Stimulated activated CD4-positive, alpha-beta T cell treated with anti-CD3 and anti-CD28 coated beads, Interleukin-1b, Interleukin-23, amount 100 ng/mL, for 4 hours (primary cell): ENCODE data around the gene IFITM10.

Experiments
- DNase-seq, 2 donors: peaks; one replicate each; pipeline ENCODE4 v3.0.0-alpha.2; 2020; ENCODE audit warnings: low read depth in 2 of 2

IFITM10 gene

DNA sequence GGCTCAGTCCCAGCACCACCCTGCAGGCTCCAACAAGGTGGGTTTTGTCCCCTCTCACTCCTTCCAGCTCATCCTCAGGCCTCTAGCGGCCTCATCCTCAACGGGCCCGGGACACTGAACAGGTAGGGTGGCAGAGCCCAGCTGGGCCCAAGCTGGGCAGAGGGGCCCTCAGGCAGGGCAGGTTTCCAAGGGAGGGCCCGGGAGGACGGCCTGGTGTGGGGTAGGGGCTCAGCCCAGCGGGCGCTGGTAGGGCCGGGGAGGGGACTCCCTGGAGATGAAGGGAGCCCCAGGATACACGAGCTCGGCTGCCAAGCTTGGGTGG lies 2.5 kb upstream of the IFITM10 start:
- DNase-seq = no peak

DNA sequence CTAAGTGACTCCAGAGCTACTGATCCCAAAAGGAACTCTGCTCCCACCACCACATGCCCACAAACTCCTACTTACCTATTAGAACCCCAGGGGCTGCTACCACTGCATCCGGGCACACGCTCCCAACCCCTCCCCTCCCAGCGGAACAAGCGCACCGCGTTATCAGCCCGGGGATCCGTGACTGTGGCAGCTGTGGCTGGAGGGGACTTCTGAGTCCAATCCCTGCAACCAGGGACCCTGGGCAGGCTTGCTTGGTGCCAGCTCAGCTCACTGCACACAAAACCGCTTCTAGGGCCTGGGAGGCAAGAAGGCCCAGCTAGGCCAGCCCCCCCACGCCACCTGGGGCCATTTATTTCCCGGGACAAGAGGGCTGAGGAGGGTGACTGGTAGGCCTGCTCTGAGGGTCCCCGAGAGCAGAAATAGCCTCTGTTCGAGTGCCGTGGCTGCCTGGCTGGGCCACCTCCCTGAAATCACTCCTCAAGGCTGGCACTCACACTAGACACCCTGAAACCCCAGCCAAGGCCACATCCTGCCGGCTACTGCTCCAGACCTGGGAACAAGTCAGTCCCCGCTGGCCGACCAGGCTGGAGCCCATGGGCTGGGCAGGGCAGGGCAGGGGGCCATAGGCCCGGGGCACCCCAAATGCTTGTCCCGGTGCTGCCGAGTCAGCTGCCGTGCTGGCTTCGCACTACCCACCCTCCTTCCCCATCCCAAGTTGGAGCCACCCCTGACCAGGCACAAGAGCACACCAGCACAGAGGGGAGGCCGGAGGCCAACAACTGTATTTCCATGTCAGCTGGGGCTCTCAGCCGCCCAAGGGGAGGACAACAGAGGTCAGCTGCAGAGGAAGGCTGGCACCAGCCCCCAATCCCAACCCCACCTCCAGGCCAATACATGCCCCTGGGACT lies 1.9 kb upstream of the IFITM10 start:
- DNase-seq = no peak

DNA sequence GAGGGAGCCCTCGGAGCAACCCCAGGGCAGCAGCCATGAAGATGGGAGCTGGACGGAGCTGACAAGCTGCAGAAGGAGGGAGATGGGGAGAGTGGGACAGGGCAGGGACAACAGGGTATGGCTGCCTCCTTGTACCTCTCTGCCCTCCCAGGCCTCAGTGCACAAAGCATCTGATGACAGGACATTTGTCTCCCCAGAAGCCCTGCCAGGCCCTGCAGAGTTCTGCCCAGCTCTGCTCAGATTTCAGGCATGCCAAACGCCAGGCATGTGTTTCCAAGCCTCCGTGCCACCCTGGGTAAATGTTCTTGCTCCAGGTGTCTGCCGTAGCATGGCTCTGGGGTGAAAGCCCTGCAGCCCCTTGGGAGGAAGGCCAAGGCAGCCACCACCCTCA lies 1.1 kb upstream of the IFITM10 start:
- DNase-seq = no peak

DNA sequence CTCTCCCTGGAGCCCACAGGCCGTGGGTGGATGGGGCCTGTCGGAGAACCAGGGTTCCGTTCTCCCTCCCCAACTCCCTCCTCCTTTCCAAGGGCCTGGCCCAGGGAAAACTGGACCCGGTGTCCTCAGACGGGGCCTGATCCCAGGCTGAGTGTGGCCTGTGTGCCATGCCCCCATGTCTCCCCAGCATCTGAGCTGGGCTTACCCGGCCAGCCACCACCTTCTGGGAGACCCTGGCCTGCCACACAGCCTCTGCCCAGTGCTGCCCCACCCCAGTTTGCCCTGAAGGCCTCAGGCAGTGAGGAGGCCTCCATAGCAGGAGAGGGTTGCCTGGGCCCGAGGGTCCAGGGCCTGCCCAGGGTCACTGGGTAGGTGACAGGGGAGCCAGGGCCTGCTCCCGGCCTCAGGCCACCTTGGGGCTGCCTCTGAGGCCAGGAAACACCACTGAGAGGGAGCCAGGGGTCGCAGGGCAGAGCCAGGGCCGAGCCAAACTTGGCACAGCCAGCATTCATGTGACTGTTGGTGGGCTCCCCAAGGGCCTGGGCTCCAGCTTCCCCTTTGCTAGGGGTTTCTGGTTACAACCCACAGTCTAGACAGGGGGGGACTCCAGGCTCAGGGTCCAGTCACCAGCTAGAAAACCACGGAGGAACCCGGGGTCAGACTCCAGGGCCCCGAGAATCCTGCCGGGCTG lies 590 bp upstream of the IFITM10 start:
- no peak for DNase-seq

DNA sequence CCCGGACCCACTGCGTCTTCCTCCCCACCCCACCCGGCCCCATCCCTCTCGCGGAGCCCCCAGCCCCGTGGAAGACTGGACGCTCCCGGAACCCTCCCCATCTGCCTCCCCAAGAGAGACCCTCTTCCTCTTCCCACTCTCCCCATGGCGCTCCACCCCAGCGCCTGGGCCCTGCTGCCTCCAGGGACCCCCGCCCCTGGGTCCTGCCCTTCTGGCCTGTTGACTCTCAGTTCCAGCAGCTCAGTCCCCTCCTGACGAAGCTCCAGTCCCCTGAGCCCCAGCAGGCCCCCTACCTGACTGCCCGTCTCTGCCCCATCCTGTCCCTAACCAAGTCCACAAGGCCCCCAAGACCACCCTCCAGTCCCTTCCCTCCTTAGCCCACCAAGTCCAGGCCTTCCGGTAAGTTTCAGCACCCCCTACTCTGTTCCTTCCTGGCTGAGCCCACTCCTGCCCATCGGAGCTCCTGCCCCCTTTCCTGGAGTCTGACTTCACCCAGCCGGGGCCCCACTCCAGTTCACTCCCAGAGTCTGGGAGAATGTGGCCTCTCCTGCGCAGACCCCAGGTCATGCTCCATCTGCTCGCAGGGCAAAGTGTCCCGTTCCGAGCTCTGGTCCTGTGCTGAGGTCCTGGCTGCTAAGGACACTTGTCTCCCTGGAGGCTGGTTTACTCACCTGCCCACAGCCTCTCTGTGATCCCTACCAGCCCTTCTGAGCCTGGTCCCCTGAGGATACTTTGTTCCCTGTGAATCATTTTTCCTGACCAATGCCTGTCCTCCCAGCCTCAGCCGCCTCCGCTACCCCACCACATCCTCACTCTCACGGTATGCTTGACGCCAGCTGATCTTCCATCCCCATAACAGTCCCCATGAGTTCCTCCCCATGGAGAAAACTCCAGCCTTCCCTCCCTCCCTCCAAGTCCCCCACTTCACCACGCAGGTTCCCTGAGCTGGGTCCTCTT lies 722 bp downstream of the IFITM10 start:
- no peak for DNase-seq

DNA sequence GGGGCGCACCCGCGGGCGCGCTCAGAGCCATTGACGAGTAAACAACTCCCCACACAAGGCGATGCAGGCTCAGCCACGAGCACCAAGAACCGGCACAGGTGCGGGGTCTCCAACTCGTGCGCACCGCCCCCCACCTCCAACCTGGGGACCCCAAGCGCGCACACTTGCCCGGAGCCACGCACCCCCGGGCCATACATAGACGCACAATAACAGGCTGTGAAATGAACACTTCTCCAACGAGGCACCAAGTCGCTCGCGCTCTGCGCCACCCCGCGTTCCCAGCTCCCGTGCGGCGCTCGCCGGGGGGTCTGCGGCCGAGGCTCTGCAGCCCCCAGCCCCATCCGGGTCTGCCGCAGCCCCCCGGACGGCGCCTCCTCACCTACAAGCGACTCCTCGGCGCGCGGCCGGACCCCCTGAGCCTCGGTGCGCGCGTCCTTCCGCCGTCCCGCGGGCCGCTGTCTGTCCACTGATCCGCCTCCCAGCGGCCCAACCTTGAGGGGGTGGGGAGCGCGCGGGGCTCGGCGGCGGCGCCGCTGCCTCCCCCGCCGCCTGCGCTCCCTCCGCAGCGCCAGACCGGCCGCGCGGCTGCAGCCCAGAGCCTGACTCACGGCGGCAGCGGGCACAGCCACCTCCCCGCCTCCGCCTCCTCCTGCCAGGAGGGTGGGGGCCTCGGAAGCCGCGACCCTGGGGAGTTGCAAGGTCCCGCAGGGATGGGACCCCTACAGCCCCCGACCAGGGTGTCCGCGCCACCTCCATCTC lies 1.6 kb downstream of the IFITM10 start:
- no peak for DNase-seq

DNA sequence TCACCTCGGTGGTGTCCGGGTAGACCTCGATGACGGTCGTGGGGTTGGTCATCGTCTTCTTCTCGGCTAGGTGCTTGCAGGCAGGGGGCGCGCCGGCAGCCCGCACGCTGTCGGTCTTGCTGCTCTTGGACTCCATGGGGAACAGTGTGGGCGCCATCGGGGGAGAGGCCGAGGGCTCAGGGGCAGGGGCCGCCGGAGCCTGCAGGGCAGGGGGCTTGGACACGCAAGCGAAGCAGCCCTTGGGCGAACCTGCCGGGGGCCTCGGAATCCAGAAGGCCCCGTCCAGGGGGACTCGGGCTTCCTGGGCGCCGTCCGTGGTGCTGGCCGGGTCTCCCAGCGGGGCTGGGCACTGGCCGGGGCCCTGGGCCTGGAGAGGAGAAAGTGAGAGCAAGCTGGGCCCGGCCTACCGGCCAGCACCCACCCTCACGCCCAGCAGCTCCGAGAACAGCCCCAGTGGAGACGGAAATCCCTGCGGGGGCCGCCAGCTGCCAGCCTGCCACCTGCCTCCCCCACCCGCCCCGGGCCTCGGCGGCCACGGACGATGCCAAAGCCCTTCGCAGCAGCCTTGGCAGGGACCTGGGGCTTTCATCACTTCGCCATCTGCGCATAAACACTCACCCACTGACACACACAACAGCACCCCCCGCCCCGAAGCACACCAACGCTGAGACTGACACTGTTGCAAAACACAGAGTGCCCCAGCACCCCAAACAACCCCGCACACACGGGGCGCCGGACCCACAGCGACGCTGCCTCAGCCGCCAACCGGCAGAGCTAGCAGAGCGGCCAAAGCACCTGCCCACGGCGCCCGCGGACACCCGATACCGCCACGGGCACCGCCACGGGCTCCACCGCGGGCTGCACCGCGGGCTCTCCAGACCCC lies 2.4 kb downstream of the IFITM10 start:
- DNase-seq = no peak

DNA sequence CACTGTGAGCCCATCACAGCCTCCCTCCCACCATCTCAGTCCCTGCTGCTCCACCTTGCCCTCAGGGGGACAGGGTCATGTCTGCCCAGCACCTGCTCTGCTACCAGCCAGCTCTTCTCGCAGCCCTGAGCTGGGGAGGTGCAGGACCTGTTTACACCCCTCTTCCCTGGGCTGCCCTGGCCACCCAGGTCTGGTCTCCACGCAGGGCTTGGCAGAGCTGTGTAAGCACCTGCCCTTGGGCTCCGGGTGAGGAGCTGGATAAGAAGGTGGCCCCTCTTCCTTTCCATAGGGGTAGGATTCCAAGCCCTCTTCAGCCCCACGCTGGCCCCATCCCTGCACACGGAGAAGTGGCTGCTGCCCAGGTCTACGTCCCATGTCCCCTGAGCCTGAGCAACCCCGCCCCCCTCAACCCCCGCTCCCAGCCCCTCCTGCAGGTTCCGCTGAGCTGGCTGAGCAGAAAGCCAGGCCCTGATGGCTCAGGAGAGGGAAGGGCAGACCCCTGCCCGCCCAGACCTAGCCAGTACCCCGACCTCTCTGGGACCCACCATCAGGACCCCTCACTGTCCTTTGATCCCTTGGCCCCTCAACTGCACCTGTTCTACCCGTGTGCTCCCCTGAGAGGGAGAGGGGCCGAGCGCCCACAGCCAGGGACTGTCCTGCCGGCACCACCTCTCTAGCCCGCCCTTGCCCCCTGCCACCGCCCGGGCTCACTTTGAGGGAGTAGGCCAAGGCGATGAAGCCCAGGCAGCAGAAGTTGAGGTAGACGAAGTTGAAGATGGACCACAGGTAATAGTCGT lies 3.2 kb downstream of the IFITM10 start:
- no peak for DNase-seq

DNA sequence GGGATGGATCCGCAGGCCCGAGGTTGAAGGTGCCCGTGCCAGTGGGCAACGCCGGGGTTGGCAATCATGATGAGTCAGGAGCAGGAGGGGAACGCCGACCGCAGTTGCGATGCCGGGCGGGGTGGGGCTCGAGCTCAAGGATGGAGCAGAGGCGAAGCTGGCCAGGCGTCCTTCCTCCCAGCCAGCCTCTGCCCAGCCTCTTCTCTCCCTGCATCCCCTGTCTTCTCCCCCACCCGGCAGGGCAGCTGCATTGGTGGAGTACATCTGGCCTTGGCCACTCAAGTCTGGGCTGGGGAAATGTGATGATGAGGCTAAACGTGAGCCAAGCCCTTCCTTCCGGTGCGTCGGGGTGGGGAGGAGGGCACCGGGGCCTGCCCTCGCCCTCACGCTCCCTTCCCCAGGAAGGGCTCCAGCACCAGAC lies 3.9 kb downstream of the IFITM10 start:
- no peak for DNase-seq

DNA sequence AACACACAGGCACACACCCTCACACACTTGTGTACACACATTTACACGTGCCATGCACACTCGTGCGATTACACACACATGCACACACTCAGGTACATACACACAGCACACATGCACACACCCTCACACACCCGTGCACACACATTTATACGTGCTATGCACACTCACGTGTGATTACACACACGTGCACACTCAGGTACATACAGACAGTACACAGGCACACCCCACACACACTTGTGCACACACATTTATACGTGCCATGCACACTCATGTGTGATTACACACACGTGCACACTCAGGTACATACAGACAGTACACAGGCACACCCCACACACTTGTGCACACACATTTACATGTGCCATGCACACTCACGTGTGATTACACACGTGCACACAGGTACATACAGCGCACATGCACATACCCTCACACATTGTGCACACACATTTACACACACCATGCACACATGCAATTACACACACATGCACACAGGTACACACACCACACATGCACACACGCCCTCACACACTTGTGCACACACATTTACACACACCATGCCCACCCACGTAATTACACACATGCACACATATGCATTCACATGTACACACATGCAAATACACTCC lies 4.6 kb downstream of the IFITM10 start:
- no peak for DNase-seq

DNA sequence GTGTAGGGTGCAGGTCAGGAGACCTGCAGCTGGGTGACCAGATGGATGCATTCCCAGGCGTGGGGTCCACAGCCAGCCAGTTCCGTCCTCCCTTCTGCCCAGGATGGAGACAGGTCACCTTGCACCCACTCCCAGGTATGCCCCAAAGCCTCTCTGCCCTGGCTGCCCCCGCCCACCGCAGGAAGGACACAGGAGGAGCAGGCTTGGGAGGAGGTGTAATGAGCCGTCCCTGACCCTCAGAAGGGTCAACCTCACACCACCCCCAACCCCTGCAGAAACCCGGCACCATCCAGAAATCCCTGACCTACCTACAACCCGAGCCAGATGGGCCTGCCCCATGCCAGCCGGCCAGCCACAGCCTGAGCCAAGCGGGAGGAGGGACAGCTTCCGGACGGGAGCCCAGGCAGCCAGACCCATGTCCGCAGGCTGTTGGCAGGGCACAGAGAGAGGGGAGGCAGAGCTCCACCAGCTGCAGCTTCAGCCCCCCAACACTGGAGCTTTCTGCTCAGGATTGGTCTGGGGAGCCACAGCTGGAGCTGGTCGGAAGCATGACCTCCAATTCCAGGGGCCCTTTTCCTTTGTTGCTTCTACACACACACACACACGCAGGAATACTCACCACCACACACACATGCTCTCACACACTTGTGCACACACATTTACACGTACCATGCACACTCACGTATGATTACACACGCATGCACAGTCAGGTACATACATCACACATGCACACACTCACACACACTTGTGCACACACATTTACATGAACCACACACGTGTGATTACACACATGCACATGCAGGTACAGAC lies 5.3 kb downstream of the IFITM10 start:
- DNase-seq = no peak

DNA sequence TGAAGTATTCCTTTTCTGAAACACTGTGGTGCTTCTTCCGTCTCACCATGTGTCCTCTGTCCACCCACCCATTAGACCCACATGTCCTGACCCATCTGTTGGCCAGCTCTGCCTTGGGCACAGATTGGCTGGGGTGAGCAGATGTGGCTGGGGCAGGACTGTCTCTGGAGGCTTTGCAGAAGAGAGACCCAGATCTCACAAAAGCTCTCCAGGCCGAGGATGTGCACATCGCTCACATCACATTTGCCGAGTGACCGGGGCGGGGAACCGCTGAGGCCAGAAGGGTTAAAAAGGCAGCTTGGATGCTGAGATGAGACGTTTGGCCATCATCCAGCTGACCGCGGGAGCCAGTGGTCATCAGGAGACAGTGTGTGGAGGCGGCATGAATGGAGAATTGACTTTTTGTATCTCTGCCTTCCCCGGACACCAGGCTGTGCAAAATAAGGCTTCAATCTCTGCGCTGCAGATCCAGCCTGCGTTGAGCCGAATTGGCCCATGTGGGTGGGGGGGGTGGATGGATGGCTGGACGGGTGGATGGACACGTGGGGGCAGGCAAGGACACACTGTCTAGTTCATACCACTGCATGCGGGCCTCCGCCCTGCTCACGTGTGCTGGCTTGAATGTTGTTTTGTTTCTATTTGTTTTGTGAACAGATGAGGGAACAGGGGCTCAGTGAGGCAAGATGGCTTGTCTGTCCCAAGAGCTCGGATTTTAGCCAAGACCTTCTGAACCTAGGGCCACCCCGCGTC lies 6.1 kb downstream of the IFITM10 start:
- no peak for DNase-seq

DNA sequence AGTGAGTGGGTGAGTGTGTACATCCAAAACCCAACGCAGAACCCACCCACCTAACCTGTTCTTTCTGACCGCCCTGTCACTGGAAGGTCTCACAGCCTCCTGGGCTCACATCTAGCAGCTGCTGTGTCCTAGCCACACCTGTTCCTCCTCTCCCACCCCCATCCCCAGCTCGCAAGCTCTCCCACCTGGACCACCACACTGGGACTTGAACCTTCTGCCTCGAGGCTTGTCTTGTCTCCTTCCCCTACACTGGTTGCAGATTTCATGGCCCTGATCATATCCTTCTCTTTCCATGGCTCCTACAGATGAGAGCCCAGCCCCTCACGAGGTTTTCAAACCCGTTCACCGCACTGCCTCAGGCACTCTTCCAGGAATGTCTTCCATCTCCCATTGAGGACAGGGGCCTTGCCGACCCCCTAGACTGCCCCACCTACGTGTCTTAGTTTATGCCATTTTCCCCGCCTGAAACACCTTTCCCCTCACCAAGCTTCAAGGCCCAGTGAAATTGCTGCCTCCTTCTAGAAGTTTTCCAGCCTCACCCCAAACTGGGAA lies 6.7 kb downstream of the IFITM10 start:
- no peak for DNase-seq

DNA sequence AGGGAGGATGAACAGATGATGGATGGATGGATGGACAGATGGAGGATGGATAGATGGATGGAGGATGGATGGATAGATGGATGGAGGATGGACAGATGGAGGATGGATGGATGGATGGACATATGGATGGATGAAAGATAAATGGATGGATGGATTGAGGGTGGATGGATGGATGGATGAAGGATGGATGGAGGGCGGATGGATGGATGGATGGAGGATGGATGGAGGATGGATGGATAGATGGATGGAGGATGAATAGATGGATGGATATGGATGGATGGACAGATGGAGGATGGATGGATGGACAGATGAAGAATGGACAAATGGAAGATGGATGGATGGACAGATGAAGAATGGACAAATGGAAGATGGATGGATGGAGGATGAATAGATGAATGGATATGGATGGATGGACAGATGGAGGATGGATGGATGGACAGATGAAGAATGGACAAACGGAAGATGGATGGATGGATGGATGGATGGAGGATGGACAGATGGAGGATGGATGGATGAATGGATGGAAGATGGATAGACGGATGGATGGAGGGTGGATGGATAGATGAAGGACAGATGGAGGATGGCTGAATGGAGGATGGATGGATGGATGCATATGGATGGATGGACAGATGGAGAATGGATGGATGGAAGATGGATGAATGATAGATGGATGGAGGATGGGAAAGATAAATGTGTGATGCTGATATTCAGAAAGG lies 7.4 kb downstream of the IFITM10 start:
- no peak for DNase-seq

DNA sequence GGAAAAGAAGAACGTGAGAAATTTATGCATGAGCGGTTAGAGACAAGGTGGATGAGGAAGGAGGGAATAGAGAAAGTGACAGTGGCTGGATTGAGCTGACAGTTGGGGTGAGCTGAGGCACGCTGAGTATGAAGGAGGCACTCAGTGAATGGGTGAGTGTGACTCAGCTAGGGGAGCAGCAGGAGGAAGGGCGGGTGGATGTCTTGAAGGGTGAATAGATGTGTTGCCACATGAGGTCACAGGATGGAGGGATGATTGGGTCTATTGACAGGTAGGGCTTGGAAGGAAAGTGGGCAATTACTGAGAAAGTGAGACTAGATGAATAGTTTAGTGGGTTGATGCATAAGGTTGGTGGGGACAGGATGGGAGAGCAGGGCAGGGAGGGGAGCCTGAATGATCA lies 8.0 kb downstream of the IFITM10 start:
- no peak for DNase-seq

DNA sequence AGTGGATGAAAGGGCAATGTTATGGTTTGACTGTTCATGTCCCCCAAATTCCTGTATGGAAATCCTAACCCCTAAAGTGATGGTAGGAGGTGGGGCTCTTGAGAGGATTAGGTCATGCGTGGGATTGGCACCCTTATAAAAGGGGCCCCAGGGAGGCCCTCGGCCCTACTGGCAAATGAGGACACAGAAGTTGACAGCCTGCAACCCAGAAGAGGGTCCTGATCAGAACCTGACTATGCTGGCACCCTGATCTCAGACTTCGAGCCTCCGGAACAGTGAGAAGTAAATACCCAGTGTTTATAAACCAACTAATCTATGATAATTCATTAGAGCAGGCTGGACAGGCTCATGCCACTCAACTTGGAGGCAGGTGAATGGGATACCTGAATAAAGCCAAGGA lies 8.7 kb downstream of the IFITM10 start:
- DNase-seq = no peak
